ENCODE measurements around the gene KIF1A.

Gene KIF1A

GRCh38 chr2:240797914-240798313 is 22.1 kb downstream of the KIF1A start:
- Histone ChIP-seq H3K9me3 (ENCODE audit: low read length) (no peaks in the 10 kb centered on the region), H3K4me2 (ENCODE audit: low read length) (no peak overlapping the region), H3K9me2 (ENCODE audit: low read depth, low read length) (no peaks in the 10 kb centered on the region), H3K27me3 (ENCODE audit: insufficient read depth, low read length) (peaks cover 13% of the 10 kb centered on the region; the same call in 1 of the 2 replicates), H2AFZ (ENCODE audit: low read length) (no peak overlapping the region), H3K4me3 (ENCODE audit: low read depth, low read length, poor library complexity, severe bottlenecking) (no peak overlapping the region), H3K4me1 (ENCODE audit: insufficient read depth, low read length, severe bottlenecking) (no peaks in the 10 kb centered on the region), H4K20me1 (ENCODE audit: insufficient read depth, low read length) (no peaks in the 10 kb centered on the region), H3F3A (ENCODE audit: insufficient read depth, low read length) (no peaks in the 10 kb centered on the region), H3K27ac (ENCODE audit: low read depth, low read length, poor library complexity, severe bottlenecking) (no peak overlapping the region), H3K36me3 (ENCODE audit: insufficient read depth, low read length) (no peaks in the 10 kb centered on the region), H3K9ac (ENCODE audit: low read length) (no peak overlapping the region), H3K79me2 (ENCODE audit: insufficient read depth, low read length) (no peaks in the 10 kb centered on the region)
- TF ChIP-seq CTCF (IDR thresholded peaks at IDR 0.05; ENCODE audit: low read length) (no peak), EZH2 (IDR thresholded peaks at IDR 0.05; ENCODE audit: borderline replicate concordance, low read length) (no peak)

- H3K9ac ChIP-seq (ENCODE audit: low read length) = no peak overlapping the region
- no peaks in the 10 kb centered on the region for H3F3A ChIP-seq (ENCODE audit: insufficient read depth, low read length)
- no peaks in the 10 kb centered on the region for H4K20me1 ChIP-seq (ENCODE audit: insufficient read depth, low read length)
- no peaks in the 10 kb centered on the region for H3K9me2 ChIP-seq (ENCODE audit: low read depth, low read length)
- H3K36me3 ChIP-seq (ENCODE audit: insufficient read depth, low read length) = no peaks in the 10 kb centered on the region
- H2AFZ ChIP-seq (ENCODE audit: low read length) = no peak overlapping the region
- H3K79me2 ChIP-seq (ENCODE audit: insufficient read depth, low read length) = no peaks in the 10 kb centered on the region
- peaks cover 13% of the 10 kb centered on the region; the same call in 1 of the 2 replicates for H3K27me3 ChIP-seq (ENCODE audit: insufficient read depth, low read length)
- H3K4me2 ChIP-seq (ENCODE audit: low read length) = no peak overlapping the region
- TF ChIP-seq CTCF (IDR thresholded peaks at IDR 0.05; ENCODE audit: low read length) (no peak), EZH2 (IDR thresholded peaks at IDR 0.05; ENCODE audit: borderline replicate concordance, low read length) (no peak)
- H3K4me3 ChIP-seq (ENCODE audit: low read depth, low read length, poor library complexity, severe bottlenecking) = no peak overlapping the region
- no peak overlapping the region for H3K27ac ChIP-seq (ENCODE audit: low read depth, low read length, poor library complexity, severe bottlenecking)
- H3K9me3 ChIP-seq (ENCODE audit: low read length) = no peaks in the 10 kb centered on the region
- no peaks in the 10 kb centered on the region for H3K4me1 ChIP-seq (ENCODE audit: insufficient read depth, low read length, severe bottlenecking)
Observed at GRCh38 chr2:240797500-240797895, 22.5 kb downstream of the KIF1A start.

GRCh38 chr2:240796543-240797499 is 23.2 kb downstream of the KIF1A start:
- Histone ChIP-seq H3K4me2 (ENCODE audit: low read length) (no peak overlapping the region), H3K9me2 (ENCODE audit: low read depth, low read length) (no peaks in the 10 kb centered on the region), H3F3A (ENCODE audit: insufficient read depth, low read length) (no peaks in the 10 kb centered on the region), H3K27ac (ENCODE audit: low read depth, low read length, poor library complexity, severe bottlenecking) (no peak overlapping the region), H3K9ac (ENCODE audit: low read length) (no peak overlapping the region), H3K27me3 (ENCODE audit: insufficient read depth, low read length) (peaks cover 13% of the 10 kb centered on the region; the same call in 1 of the 2 replicates), H4K20me1 (ENCODE audit: insufficient read depth, low read length) (no peaks in the 10 kb centered on the region), H2AFZ (ENCODE audit: low read length) (no peak overlapping the region), H3K4me1 (ENCODE audit: insufficient read depth, low read length, severe bottlenecking) (no peaks in the 10 kb centered on the region), H3K79me2 (ENCODE audit: insufficient read depth, low read length) (no peaks in the 10 kb centered on the region), H3K9me3 (ENCODE audit: low read length) (no peaks in the 10 kb centered on the region), H3K4me3 (ENCODE audit: low read depth, low read length, poor library complexity, severe bottlenecking) (no peak overlapping the region), H3K36me3 (ENCODE audit: insufficient read depth, low read length) (no peaks in the 10 kb centered on the region)
- no peak for TF ChIP-seq EZH2 (IDR thresholded peaks at IDR 0.05; ENCODE audit: borderline replicate concordance, low read length)
- no peak for TF ChIP-seq CTCF (IDR thresholded peaks at IDR 0.05; ENCODE audit: low read length)

Measured in OCI-LY1 (cell line).